ENCODE results near the gene DCC.

The DCC gene

DNA sequence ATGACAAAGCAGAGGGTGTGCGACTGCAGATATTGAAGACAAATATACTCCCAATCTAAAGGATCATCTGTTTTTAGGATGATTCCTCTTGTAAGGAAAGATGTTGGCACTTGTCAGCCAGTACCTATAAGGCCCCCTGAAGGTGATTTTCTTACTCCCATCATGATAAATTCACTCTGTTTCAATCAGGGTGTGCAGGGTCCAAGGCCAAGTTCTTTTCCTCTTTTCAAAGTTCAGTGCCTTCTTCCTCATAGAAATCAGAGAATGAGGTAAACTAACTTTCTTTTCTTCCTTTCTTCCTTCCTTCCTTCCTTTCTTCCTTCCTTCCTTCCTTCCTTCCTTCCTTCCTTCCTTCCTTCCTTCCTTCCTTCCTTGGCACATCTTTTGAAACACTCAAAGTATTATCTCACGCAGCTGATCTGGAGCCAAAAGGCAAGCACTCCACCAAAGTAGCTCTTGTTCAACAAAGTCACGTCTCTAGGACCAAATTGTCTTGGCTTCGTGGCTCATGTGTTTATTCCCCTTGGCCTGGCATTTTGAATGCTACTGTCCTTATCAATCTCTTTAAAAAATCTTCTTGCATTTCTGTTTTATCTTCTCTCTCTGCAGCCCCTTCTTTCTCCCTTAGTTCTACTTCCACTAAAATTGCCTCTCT, 87.7 kb downstream of the DCC start:
- DNase-seq, result no peak

DNA sequence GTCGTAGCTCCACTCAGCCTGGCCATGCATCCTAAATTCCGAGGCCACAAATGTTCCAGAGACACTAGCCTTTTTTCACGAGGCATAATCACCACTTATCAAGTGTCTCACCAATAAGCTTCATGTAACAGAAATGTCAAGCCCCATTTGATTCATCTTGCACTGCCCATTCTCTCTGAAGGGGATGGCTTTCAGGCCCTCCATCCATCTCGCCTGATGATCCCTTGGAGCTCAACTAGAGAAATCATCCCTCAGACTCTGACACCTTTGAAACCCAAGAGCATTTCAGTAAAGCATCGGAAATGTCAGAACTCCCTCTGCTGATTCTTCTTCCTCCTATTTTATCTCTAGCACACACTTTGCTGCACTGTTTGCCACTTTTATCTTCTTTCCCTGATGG, 91.7 kb downstream of the DCC start:
- no peak for DNase-seq

DNA sequence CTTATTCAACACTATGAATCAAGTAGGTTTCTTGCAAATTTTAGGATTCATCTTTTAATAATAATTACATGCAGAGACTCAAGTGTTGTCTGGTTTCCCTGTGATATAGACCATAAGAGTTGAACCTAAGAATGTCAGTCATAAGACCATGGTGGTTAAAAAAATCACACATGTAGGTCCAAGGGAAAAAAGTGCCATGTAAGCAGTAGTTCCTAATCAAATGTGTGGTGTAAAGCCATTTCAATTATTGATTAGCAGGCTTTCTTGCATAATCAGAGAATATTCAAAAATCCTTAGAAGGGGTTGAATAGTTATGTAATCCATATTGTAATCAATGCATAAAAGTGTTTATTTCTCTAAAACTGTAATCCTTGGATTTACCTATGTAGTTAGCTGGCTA, 93.8 kb downstream of the DCC start:
- DNase-seq, result no peak

- DNase-seq, result no peak
Measured at GRCh38 chr18:52435301-52435700, 95.3 kb downstream of the DCC start.

DNA sequence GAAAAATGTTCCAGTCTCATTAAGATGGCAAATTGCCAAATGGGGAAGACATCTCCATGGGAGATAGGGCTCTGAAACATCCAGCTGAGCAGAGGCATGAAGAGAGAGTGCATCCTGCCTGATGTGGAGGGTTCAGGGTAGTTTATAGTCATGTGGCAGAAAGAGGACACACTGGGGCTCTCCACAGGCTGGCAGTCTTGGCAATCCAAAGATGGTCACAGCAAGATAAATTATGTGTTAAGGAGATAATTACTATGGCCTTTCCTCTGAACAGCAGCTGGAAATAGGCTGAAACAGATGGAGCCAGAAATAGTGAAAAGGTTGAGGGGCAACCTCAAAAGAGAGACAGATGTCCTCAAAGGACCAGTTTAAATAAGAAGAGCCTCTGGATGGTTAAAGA, 97.2 kb downstream of the DCC start:
- DNase-seq, result no peak

GRCh38 chr18:52439457-52439856, 99.5 kb downstream of the DCC start:
- DNase-seq, result no peak

DNA sequence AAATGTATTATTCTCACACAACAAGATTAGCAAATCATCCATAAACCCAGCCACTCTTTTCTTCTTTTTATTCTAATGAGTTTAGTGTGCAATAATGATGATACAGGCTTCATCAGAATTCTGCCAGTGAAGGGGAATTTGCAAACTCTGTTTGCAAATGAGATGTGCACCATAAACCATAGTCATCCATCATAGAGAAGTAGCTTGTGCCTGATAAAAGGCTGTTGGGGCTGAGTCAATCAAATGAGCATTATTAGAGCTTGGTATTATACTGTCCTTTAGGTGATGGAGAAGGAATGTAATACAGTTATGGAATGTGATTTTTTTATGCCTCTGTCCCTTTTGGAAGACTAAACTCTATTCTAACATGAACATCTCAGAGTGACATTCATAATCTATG, 101.8 kb downstream of the DCC start:
- no peak for DNase-seq

- DNase-seq, result no peak
Measured at GRCh38 chr18:52442686-52443085, 102.7 kb downstream of the DCC start.

GRCh38 chr18:52451256-52451655, 111.3 kb downstream of the DCC start:
- DNase-seq, result no peak

DNA sequence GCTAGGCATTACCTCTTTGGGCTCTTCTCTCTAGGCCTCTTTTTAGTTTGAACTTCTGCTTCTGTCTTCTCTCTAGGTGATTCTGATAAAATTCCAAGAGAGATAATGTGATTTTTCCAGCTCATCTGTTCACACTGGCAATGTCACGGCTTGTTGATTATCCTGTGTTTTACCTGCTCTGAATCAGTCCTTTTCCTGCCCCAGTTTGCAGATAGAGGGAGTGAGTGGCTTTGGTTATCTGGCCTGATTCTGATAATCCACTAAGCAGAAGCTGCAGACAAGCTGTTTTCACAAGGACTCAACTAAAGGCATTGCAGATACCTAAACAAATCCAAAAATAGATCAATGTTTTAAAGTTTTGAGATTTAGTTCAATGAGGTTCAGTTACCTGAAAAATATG, 111.9 kb downstream of the DCC start:
- no peak for DNase-seq

- no peak for DNase-seq
Measured at GRCh38 chr18:52452427-52452826, 112.4 kb downstream of the DCC start.

DNA sequence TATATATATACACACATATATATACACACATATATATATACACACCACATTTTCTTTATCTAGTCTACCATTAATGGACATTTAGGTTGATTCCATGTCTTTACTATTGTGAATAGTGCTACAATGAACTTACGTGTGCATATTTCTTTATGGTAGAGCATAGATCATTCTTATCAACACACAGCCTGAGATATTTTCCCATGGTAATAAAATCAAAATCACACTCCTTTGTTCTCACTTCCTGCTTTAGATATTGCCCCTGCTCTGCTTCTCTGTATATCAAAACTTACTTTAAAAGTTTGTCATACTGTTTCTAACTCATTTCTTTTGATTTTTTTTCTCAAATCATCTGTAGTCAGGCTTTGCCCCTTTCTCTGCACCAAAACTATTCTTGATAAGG, 119.9 kb downstream of the DCC start:
- no peak for DNase-seq

DNA sequence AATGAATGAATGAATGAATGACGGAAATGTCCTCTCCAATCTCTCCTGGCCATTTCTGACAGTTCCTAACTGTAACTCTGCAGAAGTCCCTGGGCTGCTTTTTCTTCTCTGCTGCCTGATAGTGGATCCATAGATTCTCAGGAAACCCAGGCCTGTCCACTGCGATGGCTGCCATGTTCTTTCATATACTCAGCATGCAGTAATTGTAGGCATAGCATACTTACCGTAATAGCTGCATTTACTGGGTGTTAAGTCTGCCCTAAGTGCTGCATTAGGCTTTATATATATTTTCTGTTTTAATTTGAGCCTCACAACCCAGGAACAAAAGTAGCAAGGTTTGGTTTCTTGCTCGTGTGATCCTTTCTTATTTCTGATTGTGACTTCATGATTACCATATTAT, 122.9 kb downstream of the DCC start:
- DNase-seq, result no peak

DNA sequence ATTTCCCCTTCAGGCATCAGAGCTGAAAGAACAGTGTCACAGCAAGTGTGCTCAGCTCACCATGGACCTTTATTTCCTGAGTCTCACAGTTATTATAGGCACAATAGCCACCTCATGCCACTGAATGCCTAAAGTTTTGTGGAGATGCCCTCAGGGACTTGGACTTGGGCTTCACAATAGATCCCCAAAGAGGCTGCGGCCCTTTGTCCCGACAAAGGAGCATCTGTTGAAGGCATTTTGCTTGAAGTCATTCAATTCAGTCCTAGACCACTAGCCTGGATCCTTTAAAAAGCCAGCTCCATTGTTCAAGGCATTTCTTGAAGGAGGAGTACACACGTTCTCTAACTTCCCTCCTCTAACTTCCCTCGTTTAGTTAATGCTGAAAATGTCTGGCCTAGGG, 125.4 kb downstream of the DCC start:
- no peak for DNase-seq

DNA sequence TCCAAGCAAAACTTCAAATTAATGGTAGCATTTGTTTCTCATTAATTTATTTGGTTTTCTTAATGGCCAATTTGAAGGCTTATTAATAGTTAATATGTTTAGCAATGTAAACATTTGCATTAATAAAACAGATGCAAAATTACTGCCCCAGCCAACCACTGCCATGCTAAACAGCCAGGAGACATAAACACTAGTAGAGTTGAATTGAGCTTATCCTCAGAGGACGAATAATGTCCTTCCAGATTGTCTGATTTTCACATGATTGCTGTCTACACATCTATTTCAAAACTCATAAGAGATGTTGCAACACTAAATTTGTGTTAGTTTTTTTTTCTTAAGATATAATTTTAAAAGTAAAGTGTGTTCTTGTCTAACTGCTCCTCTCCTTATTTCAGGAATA, 128.5 kb downstream of the DCC start:
- no peak for DNase-seq

- DNase-seq, result no peak
Measured at GRCh38 chr18:52475325-52475724, 135.3 kb downstream of the DCC start.

GRCh38 chr18:52481116-52481515, 141.1 kb downstream of the DCC start:
- DNase-seq, result no peak

DNA sequence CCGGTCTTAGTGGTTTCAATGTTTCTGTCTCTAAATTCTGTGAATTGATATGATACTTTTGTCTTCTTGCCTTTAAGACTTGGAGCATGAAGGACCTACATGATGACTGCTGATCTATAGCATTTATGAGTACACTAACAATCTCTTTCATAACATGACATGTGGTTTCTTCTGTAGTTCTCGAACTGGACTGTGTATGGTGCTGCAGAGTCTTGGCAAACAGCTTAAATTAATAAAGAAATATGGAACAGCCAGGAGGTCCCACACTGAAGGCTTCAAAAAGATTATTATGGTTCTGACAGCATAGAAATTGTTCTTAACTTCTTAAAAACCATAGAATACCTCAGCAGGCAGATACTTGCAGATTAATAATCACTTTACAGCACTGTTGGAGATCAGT, 145.0 kb downstream of the DCC start:
- no peak for DNase-seq

- DNase-seq, result no peak
Measured at GRCh38 chr18:52486052-52486451, 146.1 kb downstream of the DCC start.

DNA sequence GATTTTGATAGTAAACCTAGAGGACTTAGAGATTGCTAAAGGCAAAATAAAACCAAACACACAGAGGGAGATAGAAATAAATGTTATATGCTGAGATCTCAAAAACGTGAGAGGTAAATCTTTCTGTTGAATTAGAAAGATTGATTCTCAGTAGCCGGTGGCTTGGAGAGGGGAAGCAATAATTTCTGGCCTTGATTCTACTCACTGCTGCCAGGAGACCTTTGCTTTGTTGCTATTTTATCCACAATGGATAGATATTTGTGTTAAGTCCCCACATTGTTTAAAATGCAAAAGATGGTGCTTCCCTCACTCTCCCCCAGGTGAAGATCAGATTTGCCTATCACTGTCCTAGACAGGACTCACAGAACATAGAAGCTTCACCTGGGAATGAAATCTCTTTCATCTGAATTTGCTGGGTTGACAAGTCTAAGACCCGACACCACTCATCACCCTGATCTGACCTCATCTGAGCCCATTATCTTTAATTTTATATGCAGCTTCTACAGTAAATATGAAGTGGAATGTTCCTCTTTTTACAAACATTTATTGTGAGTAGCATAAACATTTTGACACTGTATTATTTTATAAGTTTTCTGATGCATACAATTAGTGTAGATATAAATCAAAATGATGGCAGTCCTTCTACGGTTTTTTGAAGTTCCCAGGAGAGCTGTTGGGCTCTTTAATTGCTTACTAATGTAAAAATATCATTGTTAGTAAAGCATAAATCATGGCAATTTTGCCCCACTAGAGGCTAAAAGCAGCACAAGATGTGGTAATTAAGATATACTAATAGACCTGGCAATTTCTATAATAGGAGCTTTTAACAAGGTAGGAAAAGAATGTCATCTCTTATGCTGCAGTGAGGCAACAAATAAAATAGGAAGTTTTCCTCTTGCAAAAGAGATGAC, 149.7 kb downstream of the DCC start:
- no peak for DNase-seq

- DNase-seq, result no peak
Measured at GRCh38 chr18:52496426-52496825, 156.4 kb downstream of the DCC start.

- no peak for DNase-seq
Measured at GRCh38 chr18:52499016-52499415, 159.0 kb downstream of the DCC start.

- DNase-seq, result no peak
Measured at GRCh38 chr18:52499644-52500043, 159.6 kb downstream of the DCC start.

DNA sequence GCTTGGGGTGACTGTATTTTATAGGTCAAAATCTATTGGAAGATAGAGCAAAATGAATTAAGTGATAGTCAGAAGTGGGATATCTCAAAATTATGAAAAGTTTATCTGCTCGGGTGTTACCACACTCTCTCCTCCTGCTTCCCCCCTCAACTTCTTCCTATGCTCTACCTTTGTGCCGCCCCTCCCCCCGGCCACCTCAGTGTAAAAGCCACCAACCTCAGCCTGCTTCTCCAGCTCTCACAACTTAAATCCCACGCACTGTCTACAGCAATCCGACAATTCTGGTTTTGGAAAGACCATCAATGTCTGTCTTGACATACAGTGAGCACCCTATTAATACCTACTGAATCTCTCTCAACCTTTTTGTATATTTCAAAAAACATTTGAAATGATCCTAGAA, 164.6 kb downstream of the DCC start:
- no peak for DNase-seq

GRCh38 chr18:52510139-52510538, 170.1 kb downstream of the DCC start:
- no peak for DNase-seq

Data from NCI-H2171 (cell line).